Mesendoderm (in vitro differentiated cells): ENCODE measurements around the gene LCAT.

Source experiments
- DNase-seq: peaks from one replicate; pipeline ENCODE4 v3.0.0; 2013
- H2AK5ac ChIP-seq: 2 replicates; pipeline ENCODE4 v1.6.1; 2013; ENCODE audit warnings: low read length, inconsistent platforms
- H2BK120ac ChIP-seq: 2 replicates; pipeline ENCODE4 v1.6.1; 2013; ENCODE audit warnings: low read depth, mild to moderate bottlenecking, low read length, moderate library complexity, mixed read lengths
- H2BK15ac ChIP-seq: replicated peaks from 2 replicates; pipeline ENCODE4 v1.6.1; 2013; ENCODE audit warnings: low read depth, mild to moderate bottlenecking, moderate library complexity
- H2BK5ac ChIP-seq: 2 replicates; pipeline ENCODE4 v1.6.1; 2013; ENCODE audit warnings: low read length, inconsistent platforms
- H3K18ac ChIP-seq: 2 replicates; pipeline ENCODE4 v1.6.1; 2013; ENCODE audit warnings: mild to moderate bottlenecking, low read length, mixed read lengths
- H3K23ac ChIP-seq: one replicate; pipeline ENCODE4 v1.6.1; 2013; ENCODE audit warnings: low read length
- H3K27ac ChIP-seq: 2 replicates; pipeline ENCODE4 v1.5.1; 2013; ENCODE audit warnings: low read depth, mild to moderate bottlenecking, inconsistent platforms, low read length, moderate library complexity
- H3K27me3 ChIP-seq: 2 replicates; pipeline ENCODE4 v1.6.1; 2013; ENCODE audit warnings: low read length, control low read depth, mild to moderate bottlenecking, inconsistent platforms; ENCODE audit not compliant: insufficient read depth, poor library complexity
- H3K36me3 ChIP-seq: 2 replicates; pipeline ENCODE4 v1.6.1; 2013; ENCODE audit warnings: low read length, inconsistent platforms; ENCODE audit not compliant: control insufficient read depth, insufficient read depth
- H3K4ac ChIP-seq: one replicate; pipeline ENCODE4 v1.6.1; 2013; ENCODE audit warnings: low read depth, mild to moderate bottlenecking, low read length, moderate library complexity
- H3K4me1 ChIP-seq: 2 replicates; pipeline ENCODE4 v1.6.1; 2013; ENCODE audit warnings: low read depth, low read length, inconsistent platforms; ENCODE audit not compliant: control insufficient read depth
- H3K4me2 ChIP-seq: 2 replicates; pipeline ENCODE4 v1.6.1; 2013; ENCODE audit warnings: low read length
- H3K4me3 ChIP-seq: 2 replicates; pipeline ENCODE4 v1.5.1; 2013; ENCODE audit warnings: mild to moderate bottlenecking, low read length
- H3K56ac ChIP-seq: one replicate; pipeline ENCODE4 v1.6.1; 2013; ENCODE audit warnings: low read length
- H3K79me1 ChIP-seq: 2 replicates; pipeline ENCODE4 v1.6.1; 2013; ENCODE audit warnings: low read length, inconsistent platforms
- H3K79me2 ChIP-seq: 2 replicates; pipeline ENCODE4 v1.6.1; 2013; ENCODE audit warnings: mild to moderate bottlenecking, low read length; ENCODE audit not compliant: control insufficient read depth, insufficient read depth
- H3K9ac ChIP-seq: 2 replicates; pipeline ENCODE4 v1.6.1; 2013; ENCODE audit warnings: low read length, inconsistent platforms
- H4K5ac ChIP-seq: one replicate; pipeline ENCODE4 v1.6.1; 2013; ENCODE audit warnings: low read length
- H4K8ac ChIP-seq: one replicate; pipeline ENCODE4 v1.6.1; 2013; ENCODE audit warnings: low read depth, mild to moderate bottlenecking, control low read depth, low read length, moderate library complexity
- WGBS: extraction: QIAGEN DNeasy Blood & Tissue Kit; methylation state at CpG from one replicate; pipeline ENCODE4 v1.1.7; 2013; ENCODE audit warnings: low lambda C conversion rate, missing lambda C conversion rate; ENCODE audit not compliant: insufficient coverage; ENCODE audit errors: extremely low coverage; 5-methylcytosine and 5-hydroxymethylcytosine counted together

The LCAT gene

GRCh38 chr16:67934306-67935100, 9.4 kb downstream of the LCAT start:
- peak overlapping the region; percentile 19 for H3K4me3 ChIP-seq
- no peak overlapping the region for H2BK15ac ChIP-seq
- no peak overlapping the region for H4K5ac ChIP-seq
- no peak overlapping the region for H4K8ac ChIP-seq
- H3K56ac ChIP-seq: peak overlapping the region; percentile 82
- no peak overlapping the region for H3K27ac ChIP-seq
- no peak overlapping the region for H3K18ac ChIP-seq
- peaks cover 12% of the 10 kb centered on the region for H3K4me1 ChIP-seq
- peak overlapping the region; percentile 87 for H3K23ac ChIP-seq
- no peak overlapping the region for H2AK5ac ChIP-seq
- no peak for DNase-seq
- H2BK5ac ChIP-seq: no peak overlapping the region
- no peaks in the 10 kb centered on the region for H3K36me3 ChIP-seq
- no CpG with 5 or more reads among the region's 13 CpGs for WGBS
- H3K79me2 ChIP-seq: no peaks in the 10 kb centered on the region
- no peak overlapping the region for H2BK120ac ChIP-seq
- peak overlapping the region; percentile 45 for H3K4me2 ChIP-seq
- H3K4ac ChIP-seq: no peak overlapping the region
- peaks cover 6% of the 10 kb centered on the region for H3K79me1 ChIP-seq
- no peaks in the 10 kb centered on the region for H3K27me3 ChIP-seq
- H3K9ac ChIP-seq: peak overlapping the region; percentile 86

- Histone ChIP-seq H3K4ac (no peak overlapping the region), H2AK5ac (no peak overlapping the region), H3K4me1 (peaks cover 12% of the 10 kb centered on the region), H3K9ac (no peak overlapping the region), H3K4me3 (no peak overlapping the region), H2BK5ac (no peak overlapping the region), H2BK15ac (no peak overlapping the region), H3K56ac (no peak overlapping the region), H3K27ac (no peak overlapping the region), H3K79me2 (no peaks in the 10 kb centered on the region), H4K5ac (no peak overlapping the region), H2BK120ac (no peak overlapping the region), H3K36me3 (no peaks in the 10 kb centered on the region), H3K4me2 (no peak overlapping the region), H3K79me1 (peaks cover 6% of the 10 kb centered on the region), H4K8ac (no peak overlapping the region), H3K18ac (no peak overlapping the region), H3K23ac (no peak overlapping the region), H3K27me3 (no peaks in the 10 kb centered on the region)
- WGBS: no CpG with 5 or more reads among the region's 7 CpGs
- no peak for DNase-seq
Measured at GRCh38 chr16:67933805-67934204, 10.1 kb downstream of the LCAT start.

- H3K9ac ChIP-seq: no peak overlapping the region
- H4K5ac ChIP-seq: no peak overlapping the region
- no peak overlapping the region for H3K27ac ChIP-seq
- H2AK5ac ChIP-seq: no peak overlapping the region
- no peak overlapping the region for H3K4me2 ChIP-seq
- no peak overlapping the region for H2BK5ac ChIP-seq
- H2BK120ac ChIP-seq: no peak overlapping the region
- no peak overlapping the region for H3K4ac ChIP-seq
- H3K4me1 ChIP-seq: peaks cover 12% of the 10 kb centered on the region
- no peak overlapping the region for H3K23ac ChIP-seq
- H3K36me3 ChIP-seq: peaks cover 2% of the 10 kb centered on the region
- no peaks in the 10 kb centered on the region for H3K27me3 ChIP-seq
- no CpG with 5 or more reads among the region's 4 CpGs for WGBS
- no peak overlapping the region for H4K8ac ChIP-seq
- H3K56ac ChIP-seq: no peak overlapping the region
- no peak overlapping the region for H3K18ac ChIP-seq
- no peak overlapping the region for H2BK15ac ChIP-seq
- no peak overlapping the region for H3K4me3 ChIP-seq
- H3K79me2 ChIP-seq: no peaks in the 10 kb centered on the region
- peaks cover 6% of the 10 kb centered on the region for H3K79me1 ChIP-seq
- DNase-seq: no peak
Measured at GRCh38 chr16:67932462-67932840, 11.5 kb downstream of the LCAT start.

- Histone ChIP-seq H3K4me1 (peaks cover 9% of the 10 kb centered on the region), H3K4me3 (no peak within 1 kb of the TSS), H3K4me2 (no peak within 1 kb of the TSS), H2BK5ac (no peak within 1 kb of the TSS), H4K8ac (no peak within 1 kb of the TSS), H3K79me1 (peaks cover 4% of the 10 kb centered on the region), H3K79me2 (no peaks in the 10 kb centered on the region), H3K9ac (no peak within 1 kb of the TSS), H3K23ac (no peak within 1 kb of the TSS), H2BK15ac (no peak within 1 kb of the TSS), H3K27me3 (no peaks in the 10 kb centered on the region), H3K27ac (no peak within 1 kb of the TSS), H3K56ac (peak within 1 kb of the TSS; percentile 56), H3K18ac (no peak within 1 kb of the TSS), H3K36me3 (peaks cover 2% of the 10 kb centered on the region), H4K5ac (no peak within 1 kb of the TSS), H2AK5ac (no peak within 1 kb of the TSS), H2BK120ac (no peak within 1 kb of the TSS), H3K4ac (no peak within 1 kb of the TSS)
- peak; percentile 71 for DNase-seq
- no CpG with 5 or more reads among the region's 15 CpGs for WGBS
Measured at GRCh38 chr16:67931712-67932461, 12.0 kb downstream of the LCAT start, which contains the start of gene CTRL. Gene CTRL, minus strand, starts transcription at chr16:67931862. Its CDS starts 10 bp downstream, at chr16:67931852.

GRCh38 chr16:67930678-67931211, 13.2 kb downstream of the LCAT start:
- Histone ChIP-seq H3K4ac (no peak overlapping the region), H3K56ac (no peak overlapping the region), H3K4me2 (no peak overlapping the region), H3K79me2 (no peaks in the 10 kb centered on the region), H2BK120ac (no peak overlapping the region), H3K9ac (no peak overlapping the region), H4K5ac (no peak overlapping the region), H3K23ac (no peak overlapping the region), H3K4me3 (no peak overlapping the region), H4K8ac (no peak overlapping the region), H3K36me3 (peaks cover 2% of the 10 kb centered on the region), H2BK15ac (no peak overlapping the region), H3K79me1 (peaks cover 4% of the 10 kb centered on the region), H3K27ac (no peak overlapping the region), H2BK5ac (no peak overlapping the region), H3K27me3 (no peaks in the 10 kb centered on the region), H3K18ac (no peak overlapping the region), H3K4me1 (peaks cover 9% of the 10 kb centered on the region), H2AK5ac (no peak overlapping the region)
- no peak for DNase-seq
- no CpG with 5 or more reads among the region's 17 CpGs for WGBS
